Adipose tissue (tissue), 3 donors: ENCODE measurements around the gene IQGAP3. TPM values are rescaled to one million over a fixed set of nuclear protein-coding genes. Genes with fewer than 3 reads are reported as not detected.
"Not testable (repeated sequence)": the region's sequence is repeated elsewhere in the genome, so short reads cannot be mapped to it uniquely, and the experiment has no call there.

Experiments used
- H3K27ac ChIP-seq: one replicate; pipeline ENCODE4 v1.5.1; 2013; ENCODE audit warnings: low read depth, low read length
- WGBS, 3 donors: extraction: QIAGEN DNeasy Blood & Tissue Kit; methylation state at CpG; one replicate each; pipeline ENCODE4 v1.1.7; 2013; 5-methylcytosine and 5-hydroxymethylcytosine counted together
- polyA plus RNA-seq, 3 donors: library from polyadenylated mRNA; stranded (reverse); fragments of 200-250 nt; gene quantifications; one replicate each; pipeline ENCODE4 v1.2.3, GENCODE V29; 2013
- donor health status: healthy with polysubstance abuse.
- donor health status: Bipolar disorder and iron deficiency.
- donor health status: healthy.

The IQGAP3 gene
- polyA plus RNA-seq, 3 donors: 0.03 to 0.22 (median 0.22) TPM

GRCh38 chr1:156578055-156578454 lies 5.7 kb upstream of the IQGAP3 start:
- 36 to 72% (median 60%) methylated on average over 3 to 6 of the region's 7 CpGs for WGBS, 3 donors
- no peak overlapping the region for H3K27ac ChIP-seq

GRCh38 chr1:156577550-156577949 lies 5.2 kb upstream of the IQGAP3 start:
- WGBS, 3 donors: 85 to 90% (median 88%) methylated on average over 3 of the region's 3 CpGs
- H3K27ac ChIP-seq: no peak overlapping the region

GRCh38 chr1:156574039-156574633 lies 1.8 kb upstream of the IQGAP3 start:
- no peak overlapping the region for H3K27ac ChIP-seq
- 48 to 56% (median 54%) methylated on average over 2 of the region's 2 CpGs for WGBS, 3 donors

GRCh38 chr1:156572663-156573018 lies 276 bp upstream of the IQGAP3 start:
- WGBS, 3 donors: 33 to 34% (median 33%) methylated on average over 10 of the region's 10 CpGs
- no peak overlapping the region for H3K27ac ChIP-seq

- 16 to 19% (median 17%) methylated on average over 4 of the region's 4 CpGs for WGBS, 3 donors
- no peak overlapping the region for H3K27ac ChIP-seq
Measured at GRCh38 chr1:156571261-156571852, 1.0 kb downstream of the IQGAP3 start.

GRCh38 chr1:156566436-156566835 lies 5.9 kb downstream of the IQGAP3 start:
- no peak overlapping the region for H3K27ac ChIP-seq
- WGBS, 3 donors: 85 to 88% (median 87%) methylated on average over 4 of the region's 4 CpGs

GRCh38 chr1:156565519-156565918 lies 6.8 kb downstream of the IQGAP3 start:
- 79 to 88% (median 87%) methylated on average over 2 of the region's 2 CpGs for WGBS, 3 donors

GRCh38 chr1:156560585-156561163 lies 11.7 kb downstream of the IQGAP3 start:
- H3K27ac ChIP-seq: no peak overlapping the region
- 66 to 79% (median 76%) methylated on average over 5 of the region's 5 CpGs for WGBS, 3 donors

More at GRCh38 chr1:156565519-156565918, 6.8 kb downstream of the IQGAP3 start:
- H3K27ac ChIP-seq: no peak overlapping the region

- WGBS, 3 donors: 81 to 87% (median 82%) methylated on average over 5 of the region's 5 CpGs
- no peak overlapping the region for H3K27ac ChIP-seq
Measured at GRCh38 chr1:156559797-156560385, 12.5 kb downstream of the IQGAP3 start.

GRCh38 chr1:156559086-156559796 lies 13.1 kb downstream of the IQGAP3 start:
- WGBS, 3 donors: 84 to 94% (median 90%) methylated on average over 7 of the region's 8 CpGs
- no peak overlapping the region for H3K27ac ChIP-seq

GRCh38 chr1:156556354-156556753 lies 16.0 kb downstream of the IQGAP3 start:
- 83 to 86% (median 86%) methylated on average over 9 of the region's 9 CpGs for WGBS, 3 donors
- no peak overlapping the region for H3K27ac ChIP-seq

GRCh38 chr1:156555715-156556114 lies 16.6 kb downstream of the IQGAP3 start:
- no peak overlapping the region for H3K27ac ChIP-seq
- 69 to 90% (median 84%) methylated on average over 2 of the region's 2 CpGs for WGBS, 3 donors

GRCh38 chr1:156554971-156555370 lies 17.4 kb downstream of the IQGAP3 start:
- no peak overlapping the region for H3K27ac ChIP-seq
- WGBS, 3 donors: 80 to 83% (median 80%) methylated on average over 8 of the region's 8 CpGs

- H3K27ac ChIP-seq: no peak overlapping the region
- WGBS, 3 donors: 93 to 94% (median 94%) methylated on average over 6 of the region's 6 CpGs
Measured at GRCh38 chr1:156553860-156554485, 18.4 kb downstream of the IQGAP3 start.

- 59 to 94% (median 63%) methylated on average over 4 of the region's 4 CpGs for WGBS, 3 donors
- not testable (repeated sequence) for H3K27ac ChIP-seq
Measured at GRCh38 chr1:156552937-156553336, 19.4 kb downstream of the IQGAP3 start.

- WGBS, 3 donors: 74 to 75% (median 75%) methylated on average over 5 of the region's 5 CpGs
- H3K27ac ChIP-seq: no peak overlapping the region
Measured at GRCh38 chr1:156552518-156552917, 19.8 kb downstream of the IQGAP3 start.

GRCh38 chr1:156551869-156552268 lies 20.5 kb downstream of the IQGAP3 start:
- WGBS, 3 donors: 72 to 94% (median 84%) methylated on average over 6 of the region's 6 CpGs
- H3K27ac ChIP-seq: no peak overlapping the region

GRCh38 chr1:156551066-156551643 lies 21.2 kb downstream of the IQGAP3 start:
- 59 to 85% (median 77%) methylated on average over 3 of the region's 3 CpGs for WGBS, 3 donors
- no peak overlapping the region for H3K27ac ChIP-seq
